ENCODE data around the gene NCOA3. TPM values are rescaled to one million over a fixed set of nuclear protein-coding genes. Genes with fewer than 3 reads are reported as not detected.

The NCOA3 gene
- total RNA-seq, 1 donor from 2014 or later = 25.5 TPM

DNA sequence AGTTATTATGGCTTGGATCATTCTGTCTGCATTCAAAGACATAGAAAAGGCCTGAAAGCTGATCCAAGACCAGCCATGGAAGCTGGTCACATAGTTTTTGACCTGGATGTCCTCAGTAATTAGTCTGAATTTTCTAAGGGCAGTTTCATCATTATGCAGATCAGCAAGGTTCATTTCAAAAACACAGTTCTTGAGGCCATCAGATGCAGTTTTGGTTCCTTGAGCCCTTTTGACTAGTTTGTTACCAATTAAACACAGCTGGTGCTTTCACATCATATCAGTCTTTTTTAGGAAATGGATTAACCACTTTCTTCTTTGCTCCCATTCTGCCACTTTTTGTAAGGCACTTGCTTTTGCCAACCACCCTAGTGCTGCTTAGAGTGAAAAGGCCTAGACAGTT lies 129.4 kb downstream of the NCOA3 start:
- Histone ChIP-seq H3K4me3 (ENCODE audit: low read depth, low read length) (no peak overlapping the region), H3K36me3 (ENCODE audit: control insufficient read depth, insufficient read depth, low read length) (peaks cover 13% of the 10 kb centered on the region), H3K27me3 (ENCODE audit: control insufficient read depth, insufficient read depth, low read length) (no peaks in the 10 kb centered on the region)
- TF ChIP-seq, protein P1, sequence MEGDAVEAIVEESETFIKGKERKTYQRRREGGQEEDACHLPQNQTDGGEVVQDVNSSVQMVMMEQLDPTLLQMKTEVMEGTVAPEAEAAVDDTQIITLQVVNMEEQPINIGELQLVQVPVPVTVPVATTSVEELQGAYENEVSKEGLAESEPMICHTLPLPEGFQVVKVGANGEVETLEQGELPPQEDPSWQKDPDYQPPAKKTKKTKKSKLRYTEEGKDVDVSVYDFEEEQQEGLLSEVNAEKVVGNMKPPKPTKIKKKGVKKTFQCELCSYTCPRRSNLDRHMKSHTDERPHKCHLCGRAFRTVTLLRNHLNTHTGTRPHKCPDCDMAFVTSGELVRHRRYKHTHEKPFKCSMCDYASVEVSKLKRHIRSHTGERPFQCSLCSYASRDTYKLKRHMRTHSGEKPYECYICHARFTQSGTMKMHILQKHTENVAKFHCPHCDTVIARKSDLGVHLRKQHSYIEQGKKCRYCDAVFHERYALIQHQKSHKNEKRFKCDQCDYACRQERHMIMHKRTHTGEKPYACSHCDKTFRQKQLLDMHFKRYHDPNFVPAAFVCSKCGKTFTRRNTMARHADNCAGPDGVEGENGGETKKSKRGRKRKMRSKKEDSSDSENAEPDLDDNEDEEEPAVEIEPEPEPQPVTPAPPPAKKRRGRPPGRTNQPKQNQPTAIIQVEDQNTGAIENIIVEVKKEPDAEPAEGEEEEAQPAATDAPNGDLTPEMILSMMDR (IDR thresholded peaks at IDR 0.05; ENCODE audit: insufficient read depth, low read length, severe bottlenecking) = no peak
- DNase-seq (ENCODE audit: low read depth) (no peak), FAIRE-seq (no peak)

DNA sequence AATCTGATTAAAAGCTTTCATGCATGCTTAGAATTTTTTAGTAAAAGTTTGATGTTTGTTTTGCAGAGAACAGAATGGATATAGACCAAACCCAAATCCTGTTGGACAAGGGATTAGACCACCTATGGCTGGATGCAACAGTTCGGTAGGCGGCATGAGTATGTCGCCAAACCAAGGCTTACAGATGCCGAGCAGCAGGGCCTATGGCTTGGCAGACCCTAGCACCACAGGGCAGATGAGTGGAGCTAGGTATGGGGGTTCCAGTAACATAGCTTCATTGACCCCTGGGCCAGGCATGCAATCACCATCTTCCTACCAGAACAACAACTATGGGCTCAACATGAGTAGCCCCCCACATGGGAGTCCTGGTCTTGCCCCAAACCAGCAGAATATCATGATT lies 133.6 kb downstream of the NCOA3 start:
- Histone ChIP-seq H3K36me3 (ENCODE audit: control insufficient read depth, insufficient read depth, low read length) (peaks cover 18% of the 10 kb centered on the region), H3K4me3 (ENCODE audit: low read depth, low read length) (no peak overlapping the region), H3K27me3 (ENCODE audit: control insufficient read depth, insufficient read depth, low read length) (no peaks in the 10 kb centered on the region)
- FAIRE-seq (no peak), DNase-seq (ENCODE audit: low read depth) (no peak)
- TF ChIP-seq, protein P1 (IDR thresholded peaks at IDR 0.05; ENCODE audit: insufficient read depth, low read length, severe bottlenecking) = no peak

DNA sequence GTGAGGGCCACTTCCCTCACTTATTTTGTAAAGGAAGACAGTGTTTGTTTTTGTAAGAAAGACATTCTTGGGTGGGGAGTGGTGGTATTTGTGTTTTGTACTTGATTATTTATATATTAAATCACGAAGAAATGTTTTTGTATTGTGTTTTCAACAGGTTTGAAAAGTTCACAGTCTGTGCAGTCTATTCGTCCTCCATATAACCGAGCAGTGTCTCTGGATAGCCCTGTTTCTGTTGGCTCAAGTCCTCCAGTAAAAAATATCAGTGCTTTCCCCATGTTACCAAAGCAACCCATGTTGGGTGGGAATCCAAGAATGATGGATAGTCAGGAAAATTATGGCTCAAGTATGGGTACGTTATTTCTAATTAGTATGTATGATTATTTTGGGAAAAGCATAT lies 137.2 kb downstream of the NCOA3 start:
- no peak for DNase-seq (ENCODE audit: low read depth)
- H3K27me3 ChIP-seq (ENCODE audit: control insufficient read depth, insufficient read depth, low read length) = no peaks in the 10 kb centered on the region
- FAIRE-seq = no peak
- H3K36me3 ChIP-seq (ENCODE audit: control insufficient read depth, insufficient read depth, low read length) = peaks cover 23% of the 10 kb centered on the region
- TF ChIP-seq, protein P1 (IDR thresholded peaks at IDR 0.05; ENCODE audit: insufficient read depth, low read length, severe bottlenecking) = no peak
- H3K4me3 ChIP-seq (ENCODE audit: low read depth, low read length) = no peak overlapping the region

DNA sequence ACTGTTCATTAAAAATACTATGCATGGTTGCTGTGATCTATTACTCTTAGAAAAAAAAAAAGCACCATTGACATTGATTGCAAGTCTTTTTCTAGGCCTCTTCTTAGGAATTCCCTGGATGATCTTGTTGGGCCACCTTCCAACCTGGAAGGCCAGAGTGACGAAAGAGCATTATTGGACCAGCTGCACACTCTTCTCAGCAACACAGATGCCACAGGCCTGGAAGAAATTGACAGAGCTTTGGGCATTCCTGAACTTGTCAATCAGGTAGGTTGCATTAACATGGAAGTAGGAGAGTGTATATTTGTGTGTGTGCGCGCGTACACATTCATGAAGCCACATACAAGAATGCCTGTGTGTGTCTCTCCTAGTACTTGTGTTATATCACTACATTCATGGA lies 140.4 kb downstream of the NCOA3 start:
- peaks cover 17% of the 10 kb centered on the region for H3K36me3 ChIP-seq (ENCODE audit: control insufficient read depth, insufficient read depth, low read length)
- TF ChIP-seq, protein P1 (IDR thresholded peaks at IDR 0.05; ENCODE audit: insufficient read depth, low read length, severe bottlenecking) = no peak
- no peak overlapping the region for H3K4me3 ChIP-seq (ENCODE audit: low read depth, low read length)
- DNase-seq (ENCODE audit: low read depth) (no peak), FAIRE-seq (no peak)
- H3K27me3 ChIP-seq (ENCODE audit: control insufficient read depth, insufficient read depth, low read length) = no peaks in the 10 kb centered on the region

DNA sequence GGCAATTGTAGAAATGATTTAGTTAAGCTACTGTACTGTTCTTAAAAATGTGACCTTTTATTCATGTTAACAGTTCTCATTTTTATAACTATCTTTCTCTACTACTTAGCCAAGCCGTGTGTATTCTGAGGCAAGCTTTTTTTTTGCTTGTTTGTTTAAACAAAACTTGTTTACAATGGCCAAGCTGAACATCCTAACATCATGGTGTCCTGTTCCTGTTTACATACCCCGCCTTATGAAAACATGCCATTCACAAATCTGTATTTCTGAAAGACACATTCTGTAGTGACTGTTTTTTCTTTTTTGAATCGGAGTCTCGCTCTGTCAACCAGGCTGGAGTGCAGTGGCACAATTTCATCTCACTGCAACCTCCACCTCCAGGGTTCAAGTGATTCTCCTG lies 140.9 kb downstream of the NCOA3 start:
- Histone ChIP-seq H3K27me3 (ENCODE audit: control insufficient read depth, insufficient read depth, low read length) (no peaks in the 10 kb centered on the region), H3K36me3 (ENCODE audit: control insufficient read depth, insufficient read depth, low read length) (peaks cover 17% of the 10 kb centered on the region), H3K4me3 (ENCODE audit: low read depth, low read length) (no peak overlapping the region)
- TF ChIP-seq, protein P1 (IDR thresholded peaks at IDR 0.05; ENCODE audit: insufficient read depth, low read length, severe bottlenecking) = no peak
- no peak for FAIRE-seq
- DNase-seq (ENCODE audit: low read depth) = no peak

DNA sequence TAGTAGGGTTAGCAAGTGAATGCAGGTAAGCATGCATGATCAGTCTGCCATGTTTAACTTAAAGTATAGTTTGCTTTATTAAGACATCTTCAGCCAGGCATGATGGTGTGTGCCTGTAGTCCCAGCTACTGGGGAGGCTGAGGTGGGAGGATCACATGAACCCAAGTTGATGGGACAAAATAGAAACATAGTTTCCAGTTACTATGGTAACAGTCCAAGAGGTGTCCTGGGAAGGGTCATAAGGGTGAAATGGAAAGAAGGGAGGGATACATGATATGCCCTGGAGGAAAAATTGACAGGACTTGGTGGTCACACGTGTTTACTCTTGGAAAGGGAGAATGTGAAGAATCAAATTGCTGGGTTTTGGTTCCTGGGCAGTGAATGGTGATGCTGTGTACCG lies 143.9 kb downstream of the NCOA3 start:
- Histone ChIP-seq H3K27me3 (ENCODE audit: control insufficient read depth, insufficient read depth, low read length) (no peaks in the 10 kb centered on the region), H3K36me3 (ENCODE audit: control insufficient read depth, insufficient read depth, low read length) (peaks cover 17% of the 10 kb centered on the region), H3K4me3 (ENCODE audit: low read depth, low read length) (no peak overlapping the region)
- FAIRE-seq (no peak), DNase-seq (ENCODE audit: low read depth) (no peak)
- TF ChIP-seq, protein P1 (IDR thresholded peaks at IDR 0.05; ENCODE audit: insufficient read depth, low read length, severe bottlenecking) = no peak

Data from bronchial epithelial cell (primary cell).